Tibial artery (tissue), 4 donors: ENCODE results near the gene C9orf72.

Source experiments
- DNase-seq, 2 donors: peaks; one replicate each; pipeline ENCODE4 v3.0.0-alpha.2; 2019
- H3K27ac ChIP-seq, 2 donors: fragments of 200-600 bp; sonication (generic) in 1 of 2; 1 replicate in 1 of 2; 2 replicates in 1 of 2; pipeline ENCODE4 v1.5.1; 2018 to 2019; ENCODE audit warnings: mild to moderate bottlenecking in 1 of 2
- H3K27me3 ChIP-seq, 2 donors: fragments of 200-600 bp; sonication (generic) in 1 of 2; one replicate each; pipeline versions ENCODE4 v1.5.1 to v1.6.0; 2016 to 2019
- H3K36me3 ChIP-seq, 3 donors: fragments of 200-600 bp; sonication (generic) in 2 of 3; one replicate each; pipeline ENCODE4 v1.5.1; 2016 to 2019; ENCODE audit warnings: mild to moderate bottlenecking in 2 of 3
- H3K4me1 ChIP-seq, 4 donors: fragments of 200-600 bp; sonication (generic) in 2 of 4; 1 replicate in 3 of 4; 2 replicates in 1 of 4; pipeline ENCODE4 v1.5.1; 2016 to 2019
- H3K4me3 ChIP-seq, 2 donors: fragments of 200-600 bp; sonication (generic) in 1 of 2; 1 replicate in 1 of 2; 2 replicates in 1 of 2; pipeline ENCODE4 v1.5.1; 2018 to 2019; ENCODE audit warnings: mild to moderate bottlenecking in 2 of 2
- H3K9me3 ChIP-seq, 3 donors: fragments of 200-600 bp; sonication (generic) in 1 of 3; one replicate each; pipeline ENCODE4 v1.5.1; 2016 to 2019
- CTCF ChIP-seq, 2 experiments: fragments of 200-600 bp in 1 of 2; fragments of 450-650 bp in 1 of 2; IDR thresholded peaks; one replicate each; pipeline ENCODE4 v1.5.1; 2017 to 2019; ENCODE audit warnings: antibody characterized with exemption in 2 of 2, mild to moderate bottlenecking in 1 of 2, moderate library complexity in 1 of 2
- intact Hi-C: fragments of 100-400 bp; cut with DNase I; formaldehyde crosslinking; loops from one replicate; pipeline ENCODE4 v1.15.0; 2023; ENCODE audit warnings: low total_unique reads

Gene C9orf72

GRCh38 chr9:27573634-27574590 lies 631 bp upstream of the C9orf72 start:
- Histone ChIP-seq H3K4me3 (peak overlapping the region; percentile 69 to 97), H3K9me3 (no peaks in the 10 kb centered on the region), H3K4me1 (peaks cover 0 to 23% (median 9%) of the 10 kb centered on the region in 4 donors), H3K36me3 (no peaks in the 10 kb centered on the region), H3K27me3 (no peaks in the 10 kb centered on the region), H3K27ac (peak overlapping the region; percentile 98 to 100)
- DNase-seq, result peak; percentile 99
- no peak for TF ChIP-seq CTCF (IDR thresholded peaks at IDR 0.05)
- intact Hi-C loops, result no loop called here

- Histone ChIP-seq H3K4me3 (peak overlapping the region; percentile 69 to 97), H3K27me3 (no peaks in the 10 kb centered on the region), H3K9me3 (no peaks in the 10 kb centered on the region), H3K36me3 (no peaks in the 10 kb centered on the region), H3K4me1 (peaks cover 0 to 23% (median 9%) of the 10 kb centered on the region in 4 donors), H3K27ac (peak overlapping the region; percentile 98 to 100)
- intact Hi-C loops, result no loop called here
- no peak for TF ChIP-seq CTCF (IDR thresholded peaks at IDR 0.05)
- DNase-seq, result peak in 1 of 2 donors; percentile 78
These were observed 739 bp downstream of the C9orf72 start for GRCh38 chr9:27572566-27572917.

GRCh38 chr9:27572061-27572460 lies 1.2 kb downstream of the C9orf72 start:
- Histone ChIP-seq H3K9me3 (no peaks in the 10 kb centered on the region), H3K27me3 (no peaks in the 10 kb centered on the region), H3K27ac (peak overlapping the region; percentile 98 to 100), H3K4me3 (peak overlapping the region; percentile 69 to 97), H3K36me3 (peaks cover 0 to under 1% (median 0%) of the 10 kb centered on the region in 3 donors), H3K4me1 (peaks cover 0 to 23% (median 9%) of the 10 kb centered on the region in 4 donors)
- TF ChIP-seq CTCF (IDR thresholded peaks at IDR 0.05), result no peak
- intact Hi-C loops, result no loop called here
- no peak for DNase-seq

DNA sequence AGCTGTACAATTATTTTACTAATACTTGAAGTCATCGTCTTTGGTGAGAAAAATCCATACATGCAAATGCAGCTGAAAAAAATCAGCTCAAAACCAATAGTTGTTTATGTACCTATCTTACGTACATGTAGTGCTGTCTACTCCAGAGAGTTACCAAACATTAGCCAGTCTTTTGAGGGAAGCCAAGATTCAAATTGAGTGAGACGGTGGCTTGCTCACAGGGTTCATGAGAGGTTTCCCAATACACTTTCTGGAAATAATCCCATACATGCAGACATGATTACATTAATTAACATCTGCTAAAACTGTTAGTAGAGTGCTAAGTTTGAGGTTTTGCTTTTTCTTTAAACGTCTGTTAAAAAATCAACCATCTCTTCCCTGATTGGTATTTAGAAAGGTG lies 2.3 kb downstream of the C9orf72 start:
- no peak for TF ChIP-seq CTCF (IDR thresholded peaks at IDR 0.05)
- no peaks in the 10 kb centered on the region for H3K27me3 ChIP-seq
- peaks cover 0 to 11% (median 8%) of the 10 kb centered on the region in 3 donors for H3K36me3 ChIP-seq
- no peaks in the 10 kb centered on the region for H3K9me3 ChIP-seq
- no peak overlapping the region for H3K27ac ChIP-seq
- H3K4me3 ChIP-seq, result no peak overlapping the region
- DNase-seq, result no peak
- intact Hi-C loops, result no loop called here
- peaks cover 0 to 27% (median 9%) of the 10 kb centered on the region in 4 donors for H3K4me1 ChIP-seq

GRCh38 chr9:27569406-27569805 lies 3.9 kb downstream of the C9orf72 start:
- Histone ChIP-seq H3K27ac (no peak overlapping the region), H3K9me3 (no peaks in the 10 kb centered on the region), H3K27me3 (no peaks in the 10 kb centered on the region), H3K4me1 (peaks cover 0 to 27% (median 9%) of the 10 kb centered on the region in 4 donors), H3K4me3 (no peak overlapping the region), H3K36me3 (peaks cover 0 to 26% (median 10%) of the 10 kb centered on the region in 3 donors)
- TF ChIP-seq CTCF (IDR thresholded peaks at IDR 0.05), result no peak
- DNase-seq, result no peak
- intact Hi-C loops, result no loop called here
